Measurements from ENCODE around the gene ERG.

The ERG gene

GRCh38 chr21:38430401-38430984 is 67.8 kb downstream of the ERG start:
- DNase-seq, result no peak

DNA sequence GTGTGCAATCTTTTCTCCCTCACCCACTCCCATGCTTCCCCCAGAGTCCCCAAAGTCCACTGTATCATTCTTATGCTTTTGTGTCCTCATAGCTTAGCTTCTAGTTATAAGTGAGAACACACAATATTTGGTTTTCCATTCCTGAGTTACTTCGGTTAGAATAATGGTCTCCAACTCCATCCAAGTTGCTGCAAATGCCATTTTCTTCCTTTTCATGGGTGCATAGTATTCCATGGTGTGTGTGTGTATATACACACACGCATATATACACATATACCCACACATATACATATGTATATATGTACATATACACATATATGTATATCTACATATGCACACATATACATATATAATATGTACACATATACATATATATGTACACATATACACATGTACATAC is 69.3 kb downstream of the ERG start:
- DNase-seq, result no peak

DNA sequence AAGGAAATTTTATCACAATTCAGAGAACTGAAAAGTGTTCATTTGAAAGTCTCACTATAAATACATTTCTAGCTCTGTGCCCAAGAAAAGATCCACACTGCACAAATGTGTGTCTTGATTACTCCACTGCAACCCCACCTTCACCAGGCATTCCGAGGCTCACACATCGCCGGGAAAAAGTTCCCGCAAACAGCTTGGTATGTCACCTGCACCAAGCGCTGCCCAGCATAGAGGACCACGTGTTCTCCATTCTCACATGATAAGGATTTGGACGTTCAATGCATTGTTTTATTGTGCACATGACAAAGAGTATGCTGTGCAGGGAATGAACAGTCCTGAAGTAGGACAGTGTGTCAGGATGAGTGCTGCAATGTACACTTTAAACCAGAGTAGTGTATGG is 70.1 kb downstream of the ERG start:
- DNase-seq, result no peak

DNA sequence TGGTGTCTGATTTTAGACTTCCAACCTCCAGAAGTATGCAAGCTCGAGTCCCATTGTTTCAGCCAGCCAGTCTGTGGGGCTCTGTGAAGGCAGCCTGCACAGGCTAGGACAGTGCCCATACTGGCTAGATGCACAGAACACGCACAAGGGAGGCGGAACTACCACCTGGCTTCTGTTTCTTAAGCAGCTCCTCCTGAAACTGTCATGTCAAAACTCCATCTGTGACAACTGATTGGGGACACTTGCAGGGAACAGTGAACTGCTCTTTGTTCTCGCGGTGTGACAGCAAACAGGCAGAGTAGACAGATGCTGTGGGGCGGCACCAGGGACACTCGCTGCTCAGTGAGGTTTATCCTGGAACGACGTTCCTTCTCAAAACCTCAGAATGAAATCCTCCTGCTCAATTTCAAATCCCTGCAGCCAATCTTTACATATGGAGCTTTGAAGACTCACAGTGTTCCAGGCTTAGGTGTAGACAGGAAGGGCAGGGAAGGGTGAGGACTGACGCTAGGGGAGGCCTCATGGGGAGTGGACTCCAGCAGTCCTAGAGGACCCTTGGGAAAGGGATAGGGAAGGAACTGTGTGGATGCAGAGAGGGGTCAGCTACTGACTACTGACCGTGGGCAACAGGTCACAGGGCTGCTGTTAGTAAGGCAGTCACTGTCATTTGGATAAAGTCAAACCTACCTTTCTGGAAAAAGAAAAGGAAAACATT is 73.8 kb downstream of the ERG start:
- no peak for DNase-seq

GRCh38 chr21:38422082-38422481 is 76.2 kb downstream of the ERG start:
- no peak for DNase-seq

GRCh38 chr21:38420140-38420539 is 78.1 kb downstream of the ERG start:
- DNase-seq, result no peak

- DNase-seq, result no peak
Measured at GRCh38 chr21:38417726-38418125, 80.6 kb downstream of the ERG start.

- DNase-seq, result no peak
Measured at GRCh38 chr21:38416791-38417190, 81.5 kb downstream of the ERG start.

DNA sequence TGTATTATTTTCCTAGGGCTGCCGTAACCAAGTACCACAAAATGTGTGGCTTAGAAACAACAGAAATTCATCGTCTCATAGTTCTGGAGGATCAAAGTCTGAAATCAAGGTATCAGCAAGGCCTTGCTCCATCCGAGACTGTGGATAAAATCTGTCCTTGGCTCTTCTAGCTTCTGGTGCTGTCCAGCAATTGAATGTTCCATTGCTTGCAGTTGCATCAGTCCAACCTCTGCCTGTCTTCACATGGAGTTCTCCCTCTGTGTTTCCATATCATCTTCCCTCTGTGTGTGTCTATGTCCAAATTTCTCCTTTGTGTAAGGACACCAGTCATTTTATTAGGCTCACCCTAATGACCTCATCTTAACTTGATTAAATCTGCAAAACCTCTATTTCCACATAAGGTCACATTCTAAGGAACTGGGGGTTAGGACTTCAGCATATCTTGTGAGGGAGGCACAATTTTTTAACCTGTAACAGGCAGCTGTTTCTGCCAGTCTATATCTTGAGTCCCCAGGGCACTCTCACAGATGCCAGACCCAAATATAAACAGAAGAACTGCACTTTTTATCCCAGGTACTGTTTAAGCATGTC is 84.2 kb downstream of the ERG start:
- DNase-seq, result no peak

DNA sequence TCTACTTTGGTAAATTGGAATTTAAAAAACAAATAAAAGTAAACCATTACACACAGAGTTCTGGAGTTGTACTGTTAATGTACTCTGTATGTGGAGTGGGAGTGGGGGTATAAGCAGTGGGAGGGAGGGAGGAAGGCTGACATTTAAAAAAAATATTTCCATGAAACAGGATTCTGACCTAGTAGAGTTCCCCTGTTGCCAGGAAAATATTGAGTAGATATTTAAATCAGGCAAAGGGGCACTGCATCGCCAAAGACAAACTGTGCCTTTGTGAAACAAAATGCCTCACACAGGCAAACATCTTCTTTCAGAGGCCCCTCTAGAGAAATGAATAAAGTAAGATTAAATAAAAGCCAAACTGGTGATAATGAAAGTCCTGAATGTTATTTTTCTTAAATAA is 87.8 kb downstream of the ERG start:
- DNase-seq, result no peak

GRCh38 chr21:38409907-38410306 is 88.4 kb downstream of the ERG start:
- DNase-seq, result no peak

GRCh38 chr21:38404177-38404576 is 94.1 kb downstream of the ERG start:
- DNase-seq, result no peak

- DNase-seq, result no peak
Measured at GRCh38 chr21:38402795-38403194, 95.5 kb downstream of the ERG start.

DNA sequence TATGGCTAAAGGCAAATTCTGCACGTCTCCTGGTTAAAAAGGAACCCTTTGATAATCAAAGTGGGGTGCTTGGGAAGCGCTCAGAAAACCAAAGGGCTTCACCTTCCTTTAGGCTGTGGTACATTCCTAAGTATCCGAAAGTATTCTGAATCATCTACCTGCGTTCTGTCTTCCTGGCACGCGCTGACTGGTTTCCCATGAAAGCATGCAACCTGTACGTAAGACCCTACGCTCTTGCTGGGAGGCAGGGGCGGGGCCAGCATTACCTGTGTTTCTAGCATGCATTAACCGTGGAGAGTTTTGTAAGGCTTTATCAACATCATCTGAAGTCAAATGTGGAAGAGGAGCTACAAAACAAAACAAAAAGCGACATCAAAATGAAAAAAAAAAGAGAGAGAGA is 96.0 kb downstream of the ERG start:
- no peak for DNase-seq

DNA sequence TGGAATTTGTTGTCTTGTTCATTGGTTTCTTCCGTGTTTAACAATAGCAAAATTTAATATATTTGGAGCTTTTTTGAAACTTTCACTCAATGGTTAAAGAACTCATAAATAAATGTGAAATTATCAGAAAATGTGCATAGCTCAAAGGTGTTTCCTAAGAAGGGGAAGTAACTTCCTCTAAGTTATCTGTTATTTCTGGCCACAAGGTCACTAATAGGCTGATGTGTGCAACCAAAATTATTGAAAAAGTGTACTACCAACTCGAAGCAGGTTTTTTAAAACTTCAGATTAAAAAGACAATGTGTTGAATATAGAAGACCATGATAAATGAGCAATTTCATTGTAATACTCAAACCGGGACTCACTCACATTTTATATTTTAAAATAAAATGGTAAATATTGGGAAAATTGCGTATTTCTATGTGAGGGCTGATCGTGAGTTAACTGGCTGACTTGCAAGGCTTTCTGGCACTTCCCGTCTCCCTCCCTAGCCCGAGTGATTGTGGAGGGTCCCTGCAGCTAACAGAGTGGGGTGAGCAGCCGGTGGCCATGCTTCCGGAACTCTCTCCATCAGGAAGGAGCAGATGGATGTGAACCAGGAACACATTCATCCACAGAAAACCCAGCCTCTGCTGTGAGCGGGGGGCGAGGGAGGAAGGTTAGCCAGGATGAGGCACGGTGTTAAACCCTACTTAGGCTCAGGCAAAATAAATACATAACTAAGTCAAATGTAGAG is 96.9 kb downstream of the ERG start:
- DNase-seq, result no peak

DNA sequence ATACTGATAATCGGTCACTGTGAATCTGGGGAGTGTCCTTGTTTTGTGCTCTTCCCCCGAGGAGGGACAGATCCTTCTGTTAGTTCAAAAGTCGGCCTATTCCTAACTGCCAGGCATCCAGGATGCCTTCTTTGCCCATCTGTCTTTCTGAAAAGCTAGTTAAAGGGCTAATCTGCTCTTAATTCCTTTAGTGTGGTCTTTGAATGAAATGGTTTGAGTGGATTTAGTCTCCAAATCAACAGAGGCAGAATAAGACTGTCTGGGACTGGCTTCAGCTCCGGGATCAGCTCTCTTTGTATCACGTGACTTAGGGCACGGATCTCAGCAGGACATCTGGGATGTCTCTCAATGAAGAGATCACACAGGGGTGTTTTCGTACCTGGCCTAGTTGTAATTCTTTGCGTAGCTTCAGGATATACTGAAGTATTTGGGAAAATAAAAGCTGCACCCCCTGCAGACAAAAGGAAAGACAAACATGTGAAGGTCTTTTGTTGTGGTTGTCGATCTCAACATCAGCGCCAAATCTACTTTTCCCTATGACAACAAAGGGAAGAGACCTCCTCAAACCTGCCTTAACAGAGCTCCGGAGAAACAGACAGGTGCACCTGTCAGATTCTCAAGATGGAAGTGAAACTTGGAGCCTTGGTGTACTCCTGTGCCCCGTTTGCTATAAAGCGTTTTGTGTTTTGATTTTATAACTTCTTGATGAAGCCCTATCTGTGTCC is 97.9 kb downstream of the ERG start:
- no peak for DNase-seq

- no peak for DNase-seq
Measured at GRCh38 chr21:38399103-38399502, 99.2 kb downstream of the ERG start.

DNA sequence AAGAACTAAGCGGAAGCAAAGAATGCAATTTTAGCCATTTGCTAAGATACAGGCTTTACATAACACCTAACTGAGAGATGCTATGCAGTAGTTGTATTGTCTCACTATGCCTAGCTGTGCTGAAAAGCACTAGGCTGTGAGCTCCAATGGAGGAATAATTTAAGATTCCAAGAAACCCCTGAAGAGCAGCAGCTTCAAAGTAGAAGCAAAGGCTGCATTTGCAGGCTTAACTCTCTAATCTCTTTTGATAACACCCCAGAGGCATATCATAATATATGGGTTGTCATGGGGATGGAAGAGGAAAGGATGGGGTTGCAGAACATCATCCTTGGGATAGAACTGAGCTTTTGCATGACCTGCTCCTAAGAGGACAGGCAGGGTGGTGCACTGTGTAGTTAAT is 102.0 kb downstream of the ERG start:
- no peak for DNase-seq

DNA sequence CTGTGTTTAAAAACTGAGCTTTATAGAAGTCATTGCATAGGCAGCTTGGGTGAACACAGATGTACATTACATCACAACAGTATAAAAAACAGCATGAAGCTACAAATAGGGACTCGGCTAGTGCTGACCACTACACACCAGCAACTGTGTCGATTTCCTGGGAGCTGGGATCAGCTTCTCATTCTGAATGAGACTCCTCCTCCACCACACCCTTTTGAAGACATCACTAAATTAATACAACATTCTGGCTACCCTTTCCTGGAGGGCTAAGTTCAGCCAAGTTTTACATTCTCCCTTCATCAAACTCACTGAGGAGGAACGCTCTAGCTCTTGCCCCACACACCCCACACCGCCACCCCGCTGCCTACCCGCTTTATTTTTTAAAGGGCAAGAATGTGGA is 102.7 kb downstream of the ERG start:
- DNase-seq, result no peak

DNA sequence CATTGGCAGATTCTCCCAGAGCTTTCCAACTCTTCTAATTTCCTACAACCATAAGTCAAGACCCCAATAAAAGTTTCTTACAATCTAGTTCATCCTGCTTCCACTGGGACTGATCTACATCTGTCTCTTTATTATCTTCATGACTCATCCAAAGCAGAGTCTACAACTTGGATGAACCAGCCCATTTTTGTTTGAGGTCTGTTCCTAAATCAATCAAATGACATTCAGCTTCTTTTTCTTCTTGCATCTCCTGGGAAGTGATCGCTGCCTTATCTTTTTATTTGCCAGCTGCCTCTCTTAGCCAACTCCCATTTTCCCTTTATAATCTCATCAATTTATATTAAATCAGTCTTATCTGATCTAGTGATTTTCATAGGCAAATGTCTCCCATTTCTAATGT is 105.6 kb downstream of the ERG start:
- DNase-seq, result no peak

- DNase-seq, result no peak
Measured at GRCh38 chr21:38389896-38390295, 108.4 kb downstream of the ERG start.

- DNase-seq, result no peak
Measured at GRCh38 chr21:38389354-38389676, 109.0 kb downstream of the ERG start.

- no peak for DNase-seq
Measured at GRCh38 chr21:38388647-38389353, 109.5 kb downstream of the ERG start.
